Endodermal cell (in vitro differentiated cells): ENCODE data around the gene C19orf47. TPM values are rescaled to one million over a fixed set of nuclear protein-coding genes. Genes with fewer than 3 reads are reported as not detected.

Experiments used
- DNase-seq: peaks from one replicate; pipeline ENCODE4 v3.0.0-alpha.2; 2017
- H3K27ac ChIP-seq: 2 replicates; pipeline ENCODE4 v1.5.1; 2013; ENCODE audit warnings: mild to moderate bottlenecking, low read depth, low read length, moderate library complexity
- H3K27me3 ChIP-seq: 2 replicates; pipeline ENCODE4 v1.6.1; 2013; ENCODE audit warnings: mild to moderate bottlenecking, low read length, moderate library complexity; ENCODE audit not compliant: insufficient read depth, control insufficient read depth, poor library complexity, severe bottlenecking
- H3K36me3 ChIP-seq: 2 replicates; pipeline ENCODE4 v1.7.0; 2013; ENCODE audit warnings: mild to moderate bottlenecking, low read length, moderate library complexity; ENCODE audit not compliant: control insufficient read depth, insufficient read depth
- H3K4me1 ChIP-seq: one replicate; pipeline ENCODE4 v1.7.0; 2013; ENCODE audit warnings: low read length; ENCODE audit not compliant: control insufficient read depth, insufficient read depth
- H3K4me3 ChIP-seq: 2 replicates; pipeline ENCODE4 v1.5.1; 2013; ENCODE audit warnings: mild to moderate bottlenecking, low read length, moderate library complexity
- H3K9ac ChIP-seq: 2 replicates; pipeline ENCODE4 v1.6.1; 2013; ENCODE audit warnings: mild to moderate bottlenecking, low read length, moderate library complexity; ENCODE audit not compliant: poor library complexity, severe bottlenecking; ENCODE audit errors: extremely low read depth
- H3K9me3 ChIP-seq: 2 replicates; pipeline ENCODE4 v1.6.1; 2013; ENCODE audit warnings: mild to moderate bottlenecking, low read length, moderate library complexity; ENCODE audit not compliant: control insufficient read depth
- H3K27ac Mint-ChIP-seq: 2 replicates; pipeline ENCODE4 v1.8.0; 2020; ENCODE audit warnings: mixed read lengths
- H3K27me3 Mint-ChIP-seq: 2 replicates; pipeline ENCODE4 v1.8.0; 2021; ENCODE audit warnings: mild to moderate bottlenecking, mixed read lengths; ENCODE audit not compliant: insufficient read depth
- H3K36me3 Mint-ChIP-seq: 2 replicates; pipeline ENCODE4 v1.8.0; 2020; ENCODE audit warnings: low read depth, mixed read lengths
- H3K4me1 Mint-ChIP-seq: 2 replicates; pipeline ENCODE4 v1.8.0; 2020; ENCODE audit warnings: mixed read lengths
- H3K4me3 Mint-ChIP-seq: 2 replicates; pipeline ENCODE4 v1.8.0; 2020; ENCODE audit warnings: mild to moderate bottlenecking, moderate library complexity, mixed read lengths
- H3K9me3 Mint-ChIP-seq: 2 replicates; pipeline ENCODE4 v1.8.0; 2020; ENCODE audit warnings: mild to moderate bottlenecking, mixed read lengths
- CTCF ChIP-seq: fragments of 200-600 bp; sonication (generic); conservative IDR thresholded peaks from 2 replicates; pipeline ENCODE4 v1.5.0; 2021; ENCODE audit warnings: antibody characterized with exemption, mild to moderate bottlenecking
- WGBS, 2 experiments: methylation state at CpG; one replicate each; pipeline versions ENCODE4 v1.1.5 to v1.1.7; 2013; ENCODE audit warnings: missing lambda C conversion rate in 2 of 2, mixed read lengths in 1 of 2; ENCODE audit not compliant: insufficient coverage in 1 of 2, insufficient read length in 1 of 2; 5-methylcytosine and 5-hydroxymethylcytosine counted together
- total RNA-seq, 2 donors: library from RNA; stranded (reverse); fragmentation: NEBNext Ultra II Directional in 1 of 2; extraction: Animal tissue kit (Norgen Biotek cat#: 25700) in 1 of 2; gene quantifications; 2 replicates in 1 of 2; 3 replicates in 1 of 2; pipeline ENCODE4 v1.2.1, GENCODE V29; 2021

The C19orf47 gene
- total RNA-seq, 2 donors from 2014 or later, result 15.6 to 18.1 TPM

GRCh38 chr19:40342644-40343311 is 5.4 kb downstream of the C19orf47 start:
- H3K27ac Mint-ChIP-seq, result peak overlapping the region; percentile 23
- no peak for DNase-seq

GRCh38 chr19:40341601-40342482 is 6.4 kb downstream of the C19orf47 start:
- no peak overlapping the region for H3K4me3 Mint-ChIP-seq
- no peak overlapping the region for H3K27ac ChIP-seq
- peaks cover 17% of the 10 kb centered on the region for H3K36me3 ChIP-seq
- WGBS, 2 experiments, result 95 to 100% methylated on average over 2 to 9 of the region's 9 CpGs
- no peaks in the 10 kb centered on the region for H3K9me3 ChIP-seq
- H3K36me3 Mint-ChIP-seq, result peaks cover 19% of the 10 kb centered on the region
- no peaks in the 10 kb centered on the region for H3K4me1 ChIP-seq
- H3K4me1 Mint-ChIP-seq, result no peaks in the 10 kb centered on the region
- no peak for DNase-seq
- H3K9ac ChIP-seq, result no peak overlapping the region
- no peaks in the 10 kb centered on the region for H3K27me3 Mint-ChIP-seq
- peak overlapping the region; percentile 48 for H3K27ac Mint-ChIP-seq
- H3K9me3 Mint-ChIP-seq, result no peaks in the 10 kb centered on the region
- TF ChIP-seq CTCF, result no peak
- no peak overlapping the region for H3K4me3 ChIP-seq
- H3K27me3 ChIP-seq, result no peaks in the 10 kb centered on the region

More at GRCh38 chr19:40342644-40343311, 5.4 kb downstream of the C19orf47 start:
- Histone ChIP-seq H3K4me3 (no peak overlapping the region), H3K36me3 (peaks cover 14% of the 10 kb centered on the region), H3K9ac (no peak overlapping the region), H3K4me1 (no peaks in the 10 kb centered on the region), H3K9me3 (no peaks in the 10 kb centered on the region), H3K27ac (no peak overlapping the region), H3K27me3 (no peaks in the 10 kb centered on the region)
- no peak overlapping the region for H3K4me3 Mint-ChIP-seq
- no peak for TF ChIP-seq CTCF
- peaks cover 19% of the 10 kb centered on the region for H3K36me3 Mint-ChIP-seq
- H3K9me3 Mint-ChIP-seq, result no peaks in the 10 kb centered on the region
- H3K4me1 Mint-ChIP-seq, result peaks cover 4% of the 10 kb centered on the region
- no peaks in the 10 kb centered on the region for H3K27me3 Mint-ChIP-seq
- WGBS, 2 experiments, result 89 to 95% methylated on average over 4 to 10 of the region's 11 CpGs

GRCh38 chr19:40339018-40339728 is 9.0 kb downstream of the C19orf47 start:
- H3K36me3 Mint-ChIP-seq, result peaks cover 33% of the 10 kb centered on the region
- 88 to 96% methylated on average over 3 to 4 of the region's 4 CpGs for WGBS, 2 experiments

More at GRCh38 chr19:40339018-40339728, 9.0 kb downstream of the C19orf47 start:
- DNase-seq, result no peak
- TF ChIP-seq CTCF, result no peak
- H3K9ac ChIP-seq, result no peak overlapping the region
- no peaks in the 10 kb centered on the region for H3K27me3 Mint-ChIP-seq
- peaks cover 28% of the 10 kb centered on the region for H3K36me3 ChIP-seq
- H3K27ac Mint-ChIP-seq, result no peak overlapping the region
- no peak overlapping the region for H3K4me3 Mint-ChIP-seq
- H3K27me3 ChIP-seq, result no peaks in the 10 kb centered on the region
- H3K9me3 ChIP-seq, result no peaks in the 10 kb centered on the region
- no peak overlapping the region for H3K27ac ChIP-seq
- no peaks in the 10 kb centered on the region for H3K9me3 Mint-ChIP-seq
- H3K4me1 Mint-ChIP-seq, result no peaks in the 10 kb centered on the region
- no peak overlapping the region for H3K4me3 ChIP-seq
- H3K4me1 ChIP-seq, result no peaks in the 10 kb centered on the region
